NCI-H2171 (cell line): ENCODE data around the gene TMED6.
A peak's percentile ranks its signal among the peaks of the same experiment; 100 is the strongest.
"Not testable (repeated sequence)": the region's sequence is repeated elsewhere in the genome, so short reads cannot be mapped to it uniquely, and the experiment has no call there.

Experiments
- DNase-seq: peaks from one replicate; lab custom pipeline; 2025; lab: John Stamatoyannopoulos, UW

TMED6 gene

GRCh38 chr16:69360070-69360469 lies 8.5 kb upstream of the TMED6 start:
- DNase-seq, result not testable (repeated sequence)

DNA sequence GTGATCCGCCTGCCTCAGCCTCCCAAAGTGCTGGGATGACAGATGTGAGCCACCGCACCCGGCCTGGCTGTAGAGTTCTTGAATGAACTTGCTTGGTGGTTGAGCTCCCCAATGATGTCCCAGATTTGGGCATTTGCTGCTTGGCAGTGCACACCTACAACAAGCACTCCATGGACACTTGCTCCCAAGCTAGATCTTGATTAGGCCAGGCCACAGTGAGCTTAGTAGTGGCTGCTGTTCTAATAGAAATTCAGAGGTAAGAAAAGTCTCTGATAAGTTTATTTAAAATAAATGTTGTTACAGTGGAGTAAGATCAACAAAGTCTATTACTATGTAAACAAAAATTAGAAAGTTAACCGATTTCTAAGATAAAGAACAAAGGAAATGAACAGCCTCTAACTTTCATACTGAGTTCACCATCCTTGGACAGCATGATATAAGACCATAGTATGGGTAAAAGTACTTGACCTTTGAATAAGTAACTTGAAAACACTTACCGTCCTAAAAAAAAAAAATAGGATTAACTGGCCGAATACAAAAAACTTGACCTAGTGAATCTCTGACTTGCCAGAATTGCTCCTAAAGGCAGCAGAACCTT lies 951 bp downstream of the TMED6 start:
- no peak for DNase-seq

- DNase-seq, result no peak
These were observed 2.0 kb downstream of the TMED6 start for GRCh38 chr16:69349536-69349935.

DNA sequence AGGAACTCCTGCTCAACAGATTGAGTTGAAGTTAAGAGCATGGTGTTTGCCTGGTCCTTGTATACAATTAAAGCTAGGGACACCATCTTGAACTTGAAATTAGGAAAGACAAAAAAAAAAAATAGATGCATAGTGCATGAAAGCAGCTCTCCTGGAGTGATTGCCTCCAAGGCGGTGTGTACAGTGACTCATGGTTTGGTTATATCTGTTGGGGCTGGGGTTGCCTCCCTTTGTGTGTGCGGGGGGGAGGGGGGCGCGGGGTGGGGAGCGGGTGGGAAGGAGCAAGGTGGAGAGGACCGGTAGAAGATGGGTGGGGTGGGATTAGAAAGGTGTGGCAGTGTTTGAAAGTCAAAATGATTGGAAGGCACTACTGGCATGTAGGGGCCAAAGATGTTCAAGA lies 3.4 kb downstream of the TMED6 start:
- DNase-seq, result no peak

DNA sequence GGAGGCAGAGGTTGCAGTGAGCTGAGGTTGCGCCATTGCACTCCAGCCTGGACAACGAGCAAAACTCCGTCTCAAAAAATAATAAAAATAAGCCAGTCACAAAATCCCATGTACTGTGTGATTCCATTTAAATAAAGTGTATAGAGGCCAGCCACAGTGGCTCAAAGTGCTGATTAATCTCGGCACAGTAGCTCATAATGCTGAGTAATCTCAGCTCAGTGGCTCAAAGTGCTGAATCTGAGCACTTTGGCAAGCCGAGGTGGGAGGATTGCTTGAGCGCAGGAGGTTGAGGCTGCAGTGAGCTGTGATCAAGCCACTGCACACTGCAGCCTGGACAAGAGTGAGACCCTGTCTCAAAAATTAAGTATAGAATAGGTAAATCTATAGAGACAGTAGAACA lies 4.9 kb downstream of the TMED6 start:
- DNase-seq, result no peak

- no peak for DNase-seq
These were observed 5.7 kb downstream of the TMED6 start for GRCh38 chr16:69345923-69346322.

GRCh38 chr16:69344171-69344570 lies 7.4 kb downstream of the TMED6 start:
- no peak for DNase-seq

DNA sequence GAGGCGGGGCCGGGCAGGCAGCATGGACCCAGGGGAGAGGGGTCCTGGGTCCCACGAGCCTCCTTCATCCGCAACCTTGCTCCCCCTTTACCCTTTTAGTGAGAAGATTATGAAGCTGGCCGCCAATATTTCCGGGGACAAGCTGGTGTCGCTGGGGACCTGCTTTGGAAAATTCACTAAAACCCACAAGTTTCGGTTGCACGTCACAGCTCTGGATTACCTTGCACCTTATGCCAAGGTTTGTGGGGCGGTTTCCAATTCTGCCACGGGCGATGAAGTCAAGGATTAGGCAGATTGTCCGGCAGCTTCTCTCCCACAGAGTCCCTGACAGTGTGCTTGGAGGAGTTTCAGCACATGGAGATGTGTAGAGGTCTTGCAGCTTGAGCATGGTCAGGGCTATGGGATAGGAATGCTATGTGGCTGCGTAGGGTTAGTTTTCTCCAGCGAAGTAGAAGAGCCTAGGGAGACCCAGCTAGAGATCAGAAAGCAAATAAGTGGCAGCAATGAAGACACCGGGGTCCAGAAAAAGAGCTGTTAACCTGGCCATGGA lies 11.4 kb downstream of the TMED6 start:
- no peak for DNase-seq

GRCh38 chr16:69339289-69340094 lies 12.1 kb downstream of the TMED6 start, which contains the start of the genes COG8 and NIP7:
Gene COG8, minus strand, starts transcription at chr16:69339564. Its CDS starts 12 bp downstream, at chr16:69339552.
Gene NIP7, plus strand, starts transcription at chr16:69339772. Its CDS starts 58 bp downstream, at chr16:69339830.
- DNase-seq, result peak; percentile 97

DNA sequence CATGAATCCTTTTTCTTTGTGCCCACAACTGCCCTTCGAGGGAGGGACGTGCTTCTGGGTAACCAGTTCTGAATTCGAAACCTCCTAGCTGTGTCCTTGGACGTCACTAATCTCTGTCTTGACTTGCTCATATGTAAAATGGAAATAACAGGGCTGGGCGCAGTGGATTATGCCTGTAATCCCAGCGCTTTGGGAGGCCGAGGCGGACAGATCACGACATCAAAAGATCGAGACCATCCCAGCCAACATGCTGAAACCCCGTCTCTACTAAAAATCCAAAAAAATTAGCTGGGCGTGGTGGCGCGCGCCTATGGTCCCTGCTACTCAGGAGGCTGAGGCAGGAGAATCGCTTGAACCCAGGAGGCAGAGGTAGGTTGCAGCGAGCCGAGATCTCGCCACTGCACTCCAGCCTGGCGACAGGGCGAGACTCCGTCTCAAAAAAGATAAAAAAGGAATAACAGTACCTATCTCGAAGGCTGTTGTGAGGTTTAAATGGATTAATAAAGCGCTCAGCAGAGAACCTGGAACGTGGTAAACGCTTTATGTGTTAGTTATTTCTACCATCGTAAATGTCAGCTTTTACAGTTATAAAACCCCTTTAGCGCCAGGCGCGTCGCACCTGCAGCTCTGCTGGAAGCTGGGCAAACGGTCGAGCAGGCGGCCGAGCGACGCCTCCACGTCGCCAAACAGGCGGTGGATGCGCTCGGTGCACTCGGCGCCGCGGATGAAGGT lies 12.9 kb downstream of the TMED6 start:
- no peak for DNase-seq

- no peak for DNase-seq
These were observed 16.9 kb downstream of the TMED6 start for GRCh38 chr16:69334696-69335095.

GRCh38 chr16:69330286-69331109 lies 21.1 kb downstream of the TMED6 start, which contains the start of gene PDF:
Gene PDF, minus strand, starts transcription at chr16:69330588. Its CDS starts 18 bp downstream, at chr16:69330570.
- DNase-seq, result peak; percentile 91

DNA sequence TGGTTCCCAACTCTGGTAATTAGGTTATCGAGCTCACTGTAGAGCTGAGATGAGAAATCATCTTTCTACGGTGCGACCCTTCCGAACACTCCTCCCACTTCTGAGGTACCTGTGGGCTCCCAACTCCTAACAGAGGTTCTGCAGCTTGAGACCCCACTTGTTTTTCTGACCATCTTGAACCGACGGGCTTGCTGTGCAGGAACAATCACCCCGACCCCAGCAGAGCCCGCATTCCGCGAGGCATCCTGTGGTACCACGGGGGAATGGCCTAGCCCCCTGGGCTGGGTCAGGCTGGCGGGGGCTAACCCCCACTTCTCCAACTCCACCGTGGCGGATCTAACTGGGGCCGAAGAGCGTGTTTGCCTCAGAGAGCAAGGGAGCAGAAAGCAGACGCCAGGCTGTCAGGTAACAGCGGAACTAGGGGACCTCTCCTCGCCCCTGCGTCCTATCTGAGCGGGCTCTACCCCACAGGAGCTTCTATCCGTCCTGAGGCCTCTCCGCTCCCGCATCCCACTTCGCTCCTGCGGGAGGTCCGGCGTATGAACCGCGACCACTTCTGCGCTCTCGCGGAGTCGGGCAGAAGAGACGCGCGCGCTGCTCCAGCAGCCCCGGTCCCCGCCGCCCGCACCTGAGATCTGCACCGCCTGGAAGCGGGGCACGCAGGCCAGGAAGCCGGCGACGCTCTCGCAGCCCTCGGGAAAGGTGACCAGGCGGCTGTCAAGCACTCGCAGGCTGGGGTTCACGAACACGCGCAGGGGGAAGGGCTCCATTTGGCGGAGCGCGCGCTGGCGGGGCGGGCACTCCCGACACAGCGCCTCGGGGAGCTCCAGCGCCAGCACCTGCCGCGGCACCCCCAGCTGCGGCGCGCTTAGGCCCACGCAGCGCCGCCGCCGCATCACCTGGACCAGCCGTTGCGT lies 22.0 kb downstream of the TMED6 start:
- DNase-seq, result no peak

DNA sequence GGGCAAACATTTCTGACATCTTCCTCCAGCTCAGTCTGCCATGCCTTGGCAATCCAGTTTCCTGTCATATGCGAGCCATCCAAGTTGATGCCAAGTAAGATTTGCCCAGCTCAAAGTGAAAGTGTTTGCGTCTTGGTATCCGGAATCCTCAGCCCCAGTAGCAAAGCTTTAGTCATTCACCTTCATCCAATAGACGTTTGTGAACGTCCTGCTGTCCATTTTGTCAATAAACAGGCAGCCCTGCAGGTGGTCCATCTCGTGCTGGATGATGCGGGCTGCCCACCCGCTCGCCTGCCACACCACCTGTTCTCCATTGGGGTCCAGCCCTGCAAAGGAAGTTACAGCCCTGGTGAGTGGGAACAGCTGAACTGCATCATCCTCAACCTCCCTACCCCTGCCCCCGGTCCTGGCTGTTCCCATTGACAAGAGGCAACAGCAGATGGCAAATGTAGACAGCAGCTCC lies 22.7 kb downstream of the TMED6 start:
- DNase-seq, result no peak

DNA sequence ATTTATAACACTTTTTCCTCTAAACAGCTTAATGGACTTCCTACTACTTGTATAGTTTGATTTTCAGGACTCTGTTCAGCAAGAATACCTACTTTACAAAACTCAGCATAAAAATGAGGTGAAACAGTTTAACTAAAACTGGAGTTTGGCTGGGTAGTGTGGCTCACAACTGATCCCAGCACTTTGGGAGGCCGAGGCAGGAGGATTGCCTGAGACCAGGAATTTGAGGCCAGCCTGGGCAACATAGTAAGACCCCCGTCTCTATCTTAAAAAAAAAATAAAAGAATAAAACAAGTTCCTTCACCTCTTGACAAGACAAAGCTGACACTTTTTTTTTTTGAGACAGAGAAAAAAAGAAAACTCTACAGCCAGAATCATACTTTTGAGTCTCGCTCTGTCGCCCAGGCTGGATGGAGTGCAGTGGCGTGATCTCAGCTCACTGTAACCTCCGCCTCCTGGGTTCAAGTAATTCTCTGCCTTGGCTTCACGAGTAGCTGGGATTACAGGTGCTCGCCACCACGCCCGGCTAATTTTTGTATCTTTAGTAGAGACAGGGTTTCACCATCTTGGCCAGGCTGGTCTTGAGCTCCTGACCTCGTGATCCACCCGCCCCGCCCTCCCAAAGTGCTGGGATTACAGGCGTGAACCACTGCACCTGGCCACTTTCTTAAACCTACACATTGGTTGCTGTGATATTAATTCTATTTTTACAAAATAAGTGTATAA lies 23.8 kb downstream of the TMED6 start:
- no peak for DNase-seq

- no peak for DNase-seq
These were observed 25.3 kb downstream of the TMED6 start for GRCh38 chr16:69326172-69326873.

GRCh38 chr16:69325784-69326171 lies 25.8 kb downstream of the TMED6 start:
- no peak for DNase-seq

DNA sequence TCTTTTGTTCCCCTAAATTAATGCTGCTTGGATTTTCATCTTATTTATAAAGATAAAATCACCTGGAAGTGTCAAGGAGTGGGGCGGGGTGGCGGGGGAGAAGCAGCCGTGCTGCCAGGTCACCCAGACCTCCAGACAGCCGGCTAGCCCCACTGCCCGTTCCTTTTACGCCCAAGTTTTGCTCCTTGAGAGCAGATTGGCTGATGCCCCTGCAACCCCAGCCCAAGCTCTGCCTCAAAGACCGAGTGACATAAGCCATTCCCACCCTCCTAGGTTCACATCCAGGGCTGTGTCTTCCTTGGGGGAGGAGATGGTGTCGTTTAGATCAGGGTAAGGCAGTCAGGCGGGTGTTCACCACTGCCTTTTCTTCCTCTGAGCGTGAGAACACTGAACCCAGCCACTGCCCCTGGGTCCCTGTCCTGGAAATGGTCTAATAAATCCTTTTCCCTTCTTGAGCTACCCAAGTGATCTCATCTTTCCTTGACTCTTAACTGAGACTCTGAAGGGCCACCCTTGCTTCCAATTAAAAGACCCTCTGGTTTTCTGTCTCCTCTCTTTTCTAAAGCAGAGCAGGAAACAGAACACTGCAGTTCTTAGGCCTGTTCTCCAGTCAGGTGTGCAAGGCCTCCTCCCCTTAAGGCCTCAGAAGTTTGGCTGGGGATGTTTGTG lies 26.9 kb downstream of the TMED6 start:
- no peak for DNase-seq
